ENCODE data around the gene CLDN18. TPM values are rescaled to one million over a fixed set of nuclear protein-coding genes. Genes with fewer than 3 reads are reported as not detected.

CLDN18 gene
- total and polyA plus RNA-seq, 4 donors = 0.06 TPM; not detected in 3

- Histone ChIP-seq H3K9me3 (ENCODE audit: control insufficient read depth in 4 of 4, low read length in 3 of 4) (no peaks in the 10 kb centered on the region), H3K27ac (ENCODE audit: low read depth in 1 of 2, low read length in 2 of 2) (no peak overlapping the region), H3K4me1 (ENCODE audit: control insufficient read depth in 4 of 4, insufficient read depth in 4 of 4, low read length in 3 of 4) (no peaks in the 10 kb centered on the region), H3K4me3 (ENCODE audit: low read depth in 1 of 3, low read length in 3 of 3) (no peak overlapping the region), H3K36me3 (ENCODE audit: control insufficient read depth in 4 of 4, insufficient read depth in 3 of 4, low read depth in 1 of 4, low read length in 3 of 4) (no peaks in the 10 kb centered on the region), H3K27me3 (ENCODE audit: control insufficient read depth in 4 of 4, insufficient read depth in 4 of 4, low read length in 3 of 4) (no peaks in the 10 kb centered on the region), H3K9ac (ENCODE audit: low read depth in 1 of 2, low read length in 2 of 2) (no peak overlapping the region)
- DNase-seq (ENCODE audit: low spot score) = no peak
- 35% methylated on average over 1 of the region's 1 CpG for WGBS
- TF ChIP-seq MAX (IDR thresholded peaks at IDR 0.05) (no peak), REST (IDR thresholded peaks at IDR 0.05) (no peak), CTCF (IDR thresholded peaks at IDR 0.05; ENCODE audit: low read depth, low read length, missing input control) (no peak), GABPA (IDR thresholded peaks at IDR 0.05 in 1 of 2, conservative IDR thresholded peaks at IDR 0.05 in 1 of 2) (no peak), FOXA2 (IDR thresholded peaks at IDR 0.05) (no peak), EGR1 (IDR thresholded peaks at IDR 0.05; ENCODE audit: low read depth in 2 of 2) (no peak), HNF4A (conservative IDR thresholded peaks at IDR 0.05) (no peak), JUND (IDR thresholded peaks at IDR 0.05) (no peak), ATF3 (IDR thresholded peaks at IDR 0.05) (no peak), RAD21 (IDR thresholded peaks at IDR 0.05) (no peak), TAF1 (conservative IDR thresholded peaks at IDR 0.05) (no peak), HNF4G (IDR thresholded peaks at IDR 0.05) (no peak), ZBTB33 (IDR thresholded peaks at IDR 0.05) (no peak)
These were observed 22.2 kb upstream of the CLDN18 start for GRCh38 chr3:137987723-137988122.

- Histone ChIP-seq H3K27me3 (ENCODE audit: control insufficient read depth in 4 of 4, insufficient read depth in 4 of 4, low read length in 3 of 4) (no peaks in the 10 kb centered on the region), H3K4me3 (ENCODE audit: low read depth in 1 of 3, low read length in 3 of 3) (no peak overlapping the region), H3K36me3 (ENCODE audit: control insufficient read depth in 4 of 4, insufficient read depth in 3 of 4, low read depth in 1 of 4, low read length in 3 of 4) (no peaks in the 10 kb centered on the region), H3K9ac (ENCODE audit: low read depth in 1 of 2, low read length in 2 of 2) (no peak overlapping the region), H3K4me1 (ENCODE audit: control insufficient read depth in 4 of 4, insufficient read depth in 4 of 4, low read length in 3 of 4) (no peaks in the 10 kb centered on the region), H3K27ac (ENCODE audit: low read depth in 1 of 2, low read length in 2 of 2) (no peak overlapping the region), H3K9me3 (ENCODE audit: control insufficient read depth in 4 of 4, low read length in 3 of 4) (no peaks in the 10 kb centered on the region)
- TF ChIP-seq CTCF (IDR thresholded peaks at IDR 0.05; ENCODE audit: low read depth, low read length, missing input control) (no peak), EGR1 (IDR thresholded peaks at IDR 0.05; ENCODE audit: low read depth in 2 of 2) (no peak), RXRA (IDR thresholded peaks at IDR 0.05) (no peak), SP1 (IDR thresholded peaks at IDR 0.05) (no peak), NR2F2 (IDR thresholded peaks at IDR 0.05) (no peak), HNF4A (conservative IDR thresholded peaks at IDR 0.05) (no peak)
- WGBS = 39% methylated on average over 4 of the region's 4 CpGs
- DNase-seq (ENCODE audit: low spot score) = no peak
These were observed 21.8 kb upstream of the CLDN18 start for GRCh38 chr3:137988152-137988551.

Measured in liver (tissue), 9 donors.